ENCODE results near the gene MAP4K3. TPM values are rescaled to one million over a fixed set of nuclear protein-coding genes. Genes with fewer than 3 reads are reported as not detected.

MAP4K3 gene
- total and polyA plus RNA-seq, 2 donors (not counting 1 experiment from before 2014, with no cell fraction given) = 1.3 to 28.3 TPM

DNA sequence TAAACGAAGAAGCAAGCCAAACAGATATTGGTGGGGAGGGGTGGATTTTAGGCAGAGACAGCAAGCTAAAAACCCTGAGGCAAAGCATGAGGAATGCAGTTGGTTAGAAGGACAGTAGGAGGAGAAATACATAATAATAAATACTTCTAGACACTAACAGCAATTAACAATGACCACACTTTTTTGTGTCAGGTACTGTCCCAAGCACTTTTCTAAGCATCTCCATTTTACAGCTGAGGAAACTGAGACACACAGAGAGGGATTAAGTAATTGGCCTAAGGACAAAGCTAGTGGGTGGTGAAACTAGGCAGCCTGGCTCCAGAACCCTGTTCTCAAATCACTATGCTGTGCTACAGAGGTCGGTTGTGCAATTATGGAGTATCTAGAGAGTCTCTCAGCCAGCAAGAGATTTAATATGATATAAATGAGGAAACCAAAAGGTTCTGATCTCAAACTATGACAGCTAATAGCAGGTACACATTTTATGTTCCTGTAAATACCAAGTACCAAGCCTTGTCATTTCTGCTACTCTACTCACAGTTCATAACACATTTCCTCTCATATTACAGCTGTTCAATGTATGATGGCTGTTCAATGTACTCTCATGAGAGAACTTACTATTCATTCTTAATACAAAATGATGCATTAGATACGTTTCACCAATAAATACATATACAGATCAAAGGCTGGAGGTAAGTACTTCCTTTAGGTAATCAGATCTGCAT, 5.3 kb downstream of the MAP4K3 start:
- no peaks in the 10 kb centered on the region for H3K36me3 ChIP-seq (replicated peaks in 1 of 2; ENCODE audit: control extremely low read depth in 1 of 2, control insufficient read depth in 1 of 2, extremely low read depth in 1 of 2, insufficient read depth in 2 of 2, low read length in 1 of 2)
- intact Hi-C loops (cut with micrococcal nuclease) = no loop called here
- no peak overlapping the region for H3K4me3 Mint-ChIP-seq
- H3K4me1 Mint-ChIP-seq = peaks cover 25% of the 10 kb centered on the region
- H3K4me2 ChIP-seq (replicated peaks; ENCODE audit: low read depth, low read length, poor library complexity, severe bottlenecking) = no peak overlapping the region
- peaks cover 0 to 4% (median 0%) of the 10 kb centered on the region in 3 donors for H3K9me3 ChIP-seq (ENCODE audit: control extremely low read depth in 1 of 3, control insufficient read depth in 2 of 3, insufficient read depth in 1 of 3, low read length in 2 of 3)
- no peak for ATAC-seq (ENCODE audit: low read depth)
- no peaks in the 10 kb centered on the region for H4K20me1 ChIP-seq (ENCODE audit: control insufficient read depth, insufficient read depth, low read length, poor library complexity, severe bottlenecking)
- ChIA-PET CTCF (interaction anchor here (0.8 to 0.9 kb wide), 2 partner anchors 52 to 54 kb away, joined by 3 to 4 read pairs; no protein-coding TSS in a partner anchor), POLR2A (no interaction called here)
- H3K27me3 Mint-ChIP-seq = no peaks in the 10 kb centered on the region
- peaks cover 9 to 12% of the 10 kb centered on the region in 2 donors for H3K4me1 ChIP-seq (ENCODE audit: control insufficient read depth in 2 of 2, insufficient read depth in 2 of 2, low read length in 2 of 2)
- no peaks in the 10 kb centered on the region for H3K9me3 Mint-ChIP-seq (ENCODE audit: insufficient read depth)
- TF ChIP-seq, protein P1, sequence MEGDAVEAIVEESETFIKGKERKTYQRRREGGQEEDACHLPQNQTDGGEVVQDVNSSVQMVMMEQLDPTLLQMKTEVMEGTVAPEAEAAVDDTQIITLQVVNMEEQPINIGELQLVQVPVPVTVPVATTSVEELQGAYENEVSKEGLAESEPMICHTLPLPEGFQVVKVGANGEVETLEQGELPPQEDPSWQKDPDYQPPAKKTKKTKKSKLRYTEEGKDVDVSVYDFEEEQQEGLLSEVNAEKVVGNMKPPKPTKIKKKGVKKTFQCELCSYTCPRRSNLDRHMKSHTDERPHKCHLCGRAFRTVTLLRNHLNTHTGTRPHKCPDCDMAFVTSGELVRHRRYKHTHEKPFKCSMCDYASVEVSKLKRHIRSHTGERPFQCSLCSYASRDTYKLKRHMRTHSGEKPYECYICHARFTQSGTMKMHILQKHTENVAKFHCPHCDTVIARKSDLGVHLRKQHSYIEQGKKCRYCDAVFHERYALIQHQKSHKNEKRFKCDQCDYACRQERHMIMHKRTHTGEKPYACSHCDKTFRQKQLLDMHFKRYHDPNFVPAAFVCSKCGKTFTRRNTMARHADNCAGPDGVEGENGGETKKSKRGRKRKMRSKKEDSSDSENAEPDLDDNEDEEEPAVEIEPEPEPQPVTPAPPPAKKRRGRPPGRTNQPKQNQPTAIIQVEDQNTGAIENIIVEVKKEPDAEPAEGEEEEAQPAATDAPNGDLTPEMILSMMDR (IDR thresholded peaks at IDR 0.05) = no peak
- TF ChIP-seq EZH2 (IDR thresholded peaks at IDR 0.05; ENCODE audit: borderline replicate concordance, insufficient read depth, low read depth, low read length, poor library complexity, severe bottlenecking) = no peak
- H3K27me3 ChIP-seq (replicated peaks in 1 of 4; ENCODE audit: control extremely low read depth in 1 of 4, control insufficient read depth in 3 of 4, insufficient read depth in 4 of 4, low read length in 3 of 4) = no peaks in the 10 kb centered on the region
- no peak overlapping the region for H3K27ac Mint-ChIP-seq
- H3K79me2 ChIP-seq (ENCODE audit: control insufficient read depth, insufficient read depth, low read length) = peaks cover 35% of the 10 kb centered on the region
- H3K9ac ChIP-seq (ENCODE audit: low read length) = no peak overlapping the region
- no CpG with 5 or more reads among the region's 3 CpGs for WGBS (ENCODE audit: insufficient coverage)
- no peak overlapping the region for H2AFZ ChIP-seq (ENCODE audit: insufficient read depth, low read depth, low read length, poor library complexity, severe bottlenecking)
- no peak for DNase-seq
- no peak overlapping the region for H3K27ac ChIP-seq (ENCODE audit: low read length in 2 of 2)
- H3K4me3 ChIP-seq (ENCODE audit: control extremely low read depth in 1 of 5, extremely low read depth in 1 of 5, insufficient read depth in 1 of 5, low read depth in 2 of 5, low read length in 4 of 5) = no peak overlapping the region

DNA sequence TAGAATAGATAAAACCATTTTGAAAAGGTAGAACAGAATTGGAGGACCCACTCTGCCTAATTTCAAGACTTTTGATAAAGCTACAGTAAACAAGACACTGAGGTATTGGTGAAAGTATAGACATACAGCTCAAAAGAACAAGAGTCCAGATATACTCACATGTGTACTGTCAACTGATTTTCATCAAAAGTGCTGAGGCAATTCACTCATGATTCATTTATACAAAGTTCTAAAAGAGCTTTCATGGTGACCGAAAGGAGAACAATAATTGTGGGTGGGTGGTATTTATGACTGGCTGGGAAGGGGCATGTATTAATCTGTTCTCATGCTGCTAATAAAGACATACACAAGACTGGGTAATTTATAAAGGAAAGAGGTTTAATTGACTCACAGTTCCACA, 7.3 kb downstream of the MAP4K3 start:
- H3K4me1 Mint-ChIP-seq = peaks cover 10% of the 10 kb centered on the region
- no peaks in the 10 kb centered on the region for H4K20me1 ChIP-seq (ENCODE audit: control insufficient read depth, insufficient read depth, low read length, poor library complexity, severe bottlenecking)
- no CpG with 5 or more reads among the region's 1 CpG for WGBS (ENCODE audit: insufficient coverage)

More for the DNA sequence above, 7.3 kb downstream of the MAP4K3 start:
- DNase-seq (no peak), ATAC-seq (ENCODE audit: low read depth) (no peak)
- no peaks in the 10 kb centered on the region for H3K27me3 ChIP-seq (replicated peaks in 1 of 4; ENCODE audit: control extremely low read depth in 1 of 4, control insufficient read depth in 3 of 4, insufficient read depth in 4 of 4, low read length in 3 of 4)
- no peak overlapping the region for H3K4me2 ChIP-seq (replicated peaks; ENCODE audit: low read depth, low read length, poor library complexity, severe bottlenecking)
- H3K9me3 ChIP-seq (ENCODE audit: control extremely low read depth in 1 of 3, control insufficient read depth in 2 of 3, insufficient read depth in 1 of 3, low read length in 2 of 3) = peaks cover 0 to 4% (median 0%) of the 10 kb centered on the region in 3 donors
- Mint-ChIP-seq H3K27ac (no peak overlapping the region), H3K9me3 (ENCODE audit: insufficient read depth) (no peaks in the 10 kb centered on the region), H3K4me3 (no peak overlapping the region), H3K27me3 (no peaks in the 10 kb centered on the region)
- POLR2A ChIA-PET = no interaction called here
- no peak overlapping the region for H2AFZ ChIP-seq (ENCODE audit: insufficient read depth, low read depth, low read length, poor library complexity, severe bottlenecking)
- intact Hi-C loops (cut with micrococcal nuclease) = no loop called here
- H3K36me3 ChIP-seq (replicated peaks in 1 of 2; ENCODE audit: control extremely low read depth in 1 of 2, control insufficient read depth in 1 of 2, extremely low read depth in 1 of 2, insufficient read depth in 2 of 2, low read length in 1 of 2) = no peaks in the 10 kb centered on the region
- no peak overlapping the region for H3K9ac ChIP-seq (ENCODE audit: low read length)
- no peak overlapping the region for H3K27ac ChIP-seq (ENCODE audit: low read length in 2 of 2)
- TF ChIP-seq EZH2 (IDR thresholded peaks at IDR 0.05; ENCODE audit: borderline replicate concordance, insufficient read depth, low read depth, low read length, poor library complexity, severe bottlenecking) = no peak
- TF ChIP-seq, protein P1 (IDR thresholded peaks at IDR 0.05) = no peak
- no peak overlapping the region for H3K4me3 ChIP-seq (ENCODE audit: control extremely low read depth in 1 of 5, extremely low read depth in 1 of 5, insufficient read depth in 1 of 5, low read depth in 2 of 5, low read length in 4 of 5)
- peaks cover 38% of the 10 kb centered on the region for H3K79me2 ChIP-seq (ENCODE audit: control insufficient read depth, insufficient read depth, low read length)
- no peaks in the 10 kb centered on the region for H3K4me1 ChIP-seq (ENCODE audit: control insufficient read depth in 2 of 2, insufficient read depth in 2 of 2, low read length in 2 of 2)
- CTCF ChIA-PET = interaction anchor here (0.9 kb wide), 1 partner anchor 9 kb away, joined by 3 read pairs; no protein-coding TSS in a partner anchor

Data from B cell (primary cell).